ENCODE results near the gene HOXB4. TPM values are rescaled to one million over a fixed set of nuclear protein-coding genes. Genes with fewer than 3 reads are reported as not detected.

Gene HOXB4
- total RNA-seq, 4 donors from 2014 or later, result 0.98 to 2.8 (median 2.0) TPM

- TF ChIP-seq CTCF (IDR thresholded peaks at IDR 0.05; ENCODE audit: low read depth), result no peak
Observed at GRCh38 chr17:48528153-48528935, 49.8 kb downstream of the HOXB4 start.

DNA sequence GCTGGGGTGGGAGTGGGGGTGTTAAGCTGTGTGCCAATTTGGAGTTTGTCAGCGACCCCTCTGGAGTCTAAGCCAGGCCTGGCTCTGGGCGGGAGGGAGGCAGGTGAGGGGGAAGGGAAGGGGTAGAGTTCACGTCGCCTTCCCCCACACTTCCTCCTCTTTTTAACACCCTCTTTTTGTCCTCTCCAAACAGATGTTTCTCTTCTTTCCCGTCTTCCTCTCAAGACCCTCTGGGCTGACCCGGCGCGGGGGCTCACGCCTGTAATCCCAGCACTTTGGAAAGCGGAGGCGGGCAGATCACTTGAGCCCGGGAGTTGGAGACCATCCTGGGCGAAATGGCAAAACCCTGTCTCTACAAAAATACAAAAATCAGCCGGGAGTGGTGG, 50.6 kb downstream of the HOXB4 start:
- no peak for TF ChIP-seq CTCF (IDR thresholded peaks at IDR 0.05; ENCODE audit: low read depth)

GRCh38 chr17:48526608-48527546, 51.3 kb downstream of the HOXB4 start:
- no peak for TF ChIP-seq CTCF (IDR thresholded peaks at IDR 0.05; ENCODE audit: low read depth)

Other genes starting within 250 kb of the HOXB4 start
- 1 to 10 TPM in 3 of 4 donors, not detected in 1; 2.5 to 3.9 (median 3.1) TPM for gene SKAP1, start 148.1 kb downstream of the HOXB4 start, total RNA-seq
- not detected for gene HOXB1, start 47.3 kb downstream of the HOXB4 start, total RNA-seq
- 10 to 100 TPM; 12.1 to 21.1 (median 13.7) TPM for gene HOXB2, start 33.2 kb downstream of the HOXB4 start, total RNA-seq
- gene HOXB3, start 11.9 kb upstream of the HOXB4 start, total RNA-seq, result 10 to 100 TPM in 1 of 4 donors, 1 to 10 TPM in 3; 4.0 to 12.4 (median 4.9) TPM
- under 1 TPM; 0.22 to 0.51 (median 0.35) TPM for gene HOXB5, start 15.4 kb upstream of the HOXB4 start, total RNA-seq
- 10 to 100 TPM in 2 of 4 donors, 1 to 10 TPM in 2; 4.8 to 12.1 (median 8.9) TPM for gene HOXB6, start 26.6 kb upstream of the HOXB4 start, total RNA-seq
- gene HOXB7, start 32.7 kb upstream of the HOXB4 start, total RNA-seq, result 10 to 100 TPM in 1 of 4 donors, 1 to 10 TPM in 3; 2.3 to 11.1 (median 5.2) TPM
- under 1 TPM in 1 of 4 donors, not detected in 3; 0.75 TPM for gene HOXB8, start 36.9 kb upstream of the HOXB4 start, total RNA-seq
- gene HOXB9, start 48.0 kb upstream of the HOXB4 start, total RNA-seq, result under 1 TPM in 2 of 4 donors, not detected in 2; 0.17 to 0.38 TPM
- not detected for gene PRAC1, start 144.2 kb upstream of the HOXB4 start, total RNA-seq
- 1 to 10 TPM in 2 of 4 donors, not detected in 2; 2.9 to 7.9 TPM for gene PRAC2, start 144.8 kb upstream of the HOXB4 start, total RNA-seq
- gene HOXB13, start 150.4 kb upstream of the HOXB4 start, total RNA-seq, result under 1 TPM; 0.44 to 0.85 (median 0.62) TPM
- under 1 TPM in 2 of 4 donors, not detected in 2; 0.66 to 0.75 TPM for gene TTLL6, start 238.9 kb upstream of the HOXB4 start, total RNA-seq